HL-60 (cell line): ENCODE measurements around the gene ZNF142.

Experiments used
- CTCF ChIP-seq: IDR thresholded peaks from one replicate; pipeline ENCODE4 v1.5.1; 2011; ENCODE audit warnings: low read length, control low read depth, inconsistent platforms; ENCODE audit not compliant: insufficient read depth
- GABPA ChIP-seq: IDR thresholded peaks from 2 replicates; pipeline ENCODE4 v1.6.1; 2012; ENCODE audit warnings: low read depth
- POLR2AphosphoS5 ChIP-seq: IDR thresholded peaks from 2 replicates; pipeline ENCODE4 v1.6.1; 2012; ENCODE audit warnings: low read depth
- REST ChIP-seq: IDR thresholded peaks from 2 replicates; pipeline ENCODE4 v1.6.1; 2012; ENCODE audit warnings: low read depth; ENCODE audit not compliant: insufficient replicate concordance
- SPI1 ChIP-seq: IDR thresholded peaks from 2 replicates; pipeline ENCODE4 v1.6.1; 2012; ENCODE audit warnings: low read depth, mild to moderate bottlenecking, borderline replicate concordance

- TF ChIP-seq CTCF = no peak
- TF ChIP-seq SPI1 = no peak
- no peak for TF ChIP-seq GABPA
- no peak for TF ChIP-seq POLR2AphosphoS5
- TF ChIP-seq REST = no peak
Observed at GRCh38 chr2:218662827-218663226, 3.4 kb upstream of the ZNF142 start.
